GM18858 (cell line): Measurements from ENCODE around the gene EXTL1.

Experiments used
- ATAC-seq: cut with Tn5 transposase; IDR thresholded peaks from one replicate; pipeline ENCODE4 v1.9.1; 2021; ENCODE audit not compliant: unreplicated experiment

Gene EXTL1

DNA sequence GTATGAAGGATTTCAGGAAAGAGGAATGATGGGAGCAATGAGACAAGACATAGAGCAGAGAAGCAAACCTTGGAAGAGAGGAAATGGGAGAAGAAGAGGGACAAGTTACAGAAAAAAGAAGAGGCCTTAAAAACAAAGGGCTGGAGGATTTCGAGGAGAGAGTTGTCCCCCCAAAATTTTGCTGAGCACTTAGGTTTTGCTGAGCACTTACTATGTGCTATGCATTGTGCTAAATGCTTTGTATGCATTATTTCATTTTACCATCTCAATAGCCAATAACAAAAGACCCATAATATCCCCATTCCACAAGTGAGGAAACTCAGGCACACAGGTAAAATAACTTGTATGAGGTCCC lies 48.3 kb downstream of the EXTL1 start:
- no peak for ATAC-seq

DNA sequence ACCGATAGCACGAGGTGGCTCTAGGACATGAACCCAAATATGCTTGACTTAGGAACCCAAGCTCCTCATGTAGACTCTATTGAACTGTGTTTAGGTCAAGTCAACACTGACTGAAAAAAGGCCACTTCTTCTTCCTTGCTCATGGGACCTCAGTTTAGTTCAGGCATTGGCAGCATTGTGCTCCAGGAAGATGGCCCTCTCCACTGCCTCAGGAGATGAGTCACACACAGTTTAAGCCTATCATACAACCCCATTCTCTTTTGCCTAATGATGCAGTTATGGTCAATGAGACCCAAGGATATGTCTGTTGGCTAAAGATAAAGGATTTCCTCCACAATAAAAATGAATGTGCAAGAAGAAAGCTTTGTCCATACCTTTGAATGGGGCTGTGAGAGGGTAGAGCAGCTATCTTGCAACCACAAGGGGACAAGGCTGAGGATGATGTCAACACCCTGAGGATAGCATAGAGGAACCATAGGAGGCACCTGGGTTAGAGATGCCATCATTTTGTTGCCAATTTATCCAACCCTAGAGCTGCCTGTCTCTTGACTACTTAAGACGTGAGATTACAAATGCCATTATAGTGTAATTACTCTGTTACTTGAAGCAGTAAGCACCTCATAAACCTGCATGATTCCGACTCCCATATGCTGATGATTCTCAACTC lies 48.9 kb downstream of the EXTL1 start:
- no peak for ATAC-seq

DNA sequence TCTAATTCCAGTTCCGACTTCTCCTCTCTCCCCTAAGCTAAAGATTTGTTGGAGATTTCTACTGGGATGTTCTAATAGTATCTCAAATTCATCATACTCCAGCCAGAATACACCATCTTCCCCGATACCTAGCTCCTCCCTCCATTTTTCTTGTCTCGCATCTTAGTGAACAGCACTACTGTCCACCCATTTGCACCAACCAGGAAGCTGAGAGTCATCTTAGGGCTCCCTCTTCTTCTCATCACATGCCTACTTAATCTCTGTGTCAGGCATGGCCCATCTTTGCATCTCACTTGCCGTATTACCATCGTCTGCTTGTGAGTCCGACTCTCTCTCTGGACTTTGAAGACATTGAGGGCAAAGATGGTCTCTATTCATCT lies 49.4 kb downstream of the EXTL1 start:
- no peak for ATAC-seq

DNA sequence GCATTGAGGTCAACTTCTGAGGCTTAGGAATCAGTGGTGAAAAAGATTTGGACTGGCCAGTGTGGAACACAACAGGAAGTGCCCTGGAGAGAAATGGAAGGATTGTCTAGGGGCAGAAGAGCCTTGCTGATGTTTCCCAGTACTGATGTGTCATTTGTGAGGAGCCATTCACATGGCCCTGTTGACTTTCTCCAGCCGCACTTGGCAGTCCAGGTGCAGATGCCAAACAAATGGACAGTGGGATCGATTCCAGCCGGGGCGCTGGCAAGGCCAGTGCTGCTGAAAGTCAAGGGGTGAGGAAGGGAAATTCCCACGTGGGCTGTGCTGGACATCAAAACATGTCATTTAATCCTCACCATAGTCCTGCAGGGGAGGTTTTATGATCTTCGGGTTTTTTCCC lies 50.7 kb downstream of the EXTL1 start:
- no peak for ATAC-seq

DNA sequence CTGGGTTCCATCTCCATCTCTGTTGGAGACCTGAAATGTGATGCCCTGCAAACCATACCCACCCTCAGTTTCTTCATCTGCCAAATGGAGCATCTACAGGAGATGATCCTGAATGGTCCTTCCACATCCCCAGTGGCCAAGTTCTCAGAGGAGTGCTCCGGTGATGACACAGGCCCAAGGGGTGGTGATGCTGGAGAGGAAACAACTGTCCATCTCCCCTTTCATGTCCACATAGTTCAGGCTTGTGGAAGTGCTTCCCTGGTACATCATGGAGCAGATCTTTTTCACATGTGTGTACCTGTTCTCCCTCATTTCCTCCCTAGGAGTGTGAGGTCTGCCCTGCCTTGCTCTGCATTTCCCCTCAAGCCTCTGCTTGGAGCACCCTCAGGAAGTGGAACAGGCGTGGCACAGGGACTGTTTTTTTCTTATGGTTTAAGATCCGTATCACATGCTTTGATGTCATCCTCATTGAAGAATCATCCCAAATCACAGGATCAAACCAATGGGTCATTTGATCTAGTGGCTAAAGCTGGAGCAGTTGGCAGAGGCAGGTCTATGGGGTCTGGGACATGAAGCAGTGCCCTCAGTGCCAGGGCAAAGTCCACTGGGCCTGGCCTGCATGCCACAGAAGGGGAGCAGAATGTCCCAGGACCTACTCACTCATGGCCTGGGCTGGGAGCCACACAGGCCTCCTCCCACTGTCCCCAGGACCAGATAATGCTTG lies 54.0 kb downstream of the EXTL1 start:
- no peak for ATAC-seq

DNA sequence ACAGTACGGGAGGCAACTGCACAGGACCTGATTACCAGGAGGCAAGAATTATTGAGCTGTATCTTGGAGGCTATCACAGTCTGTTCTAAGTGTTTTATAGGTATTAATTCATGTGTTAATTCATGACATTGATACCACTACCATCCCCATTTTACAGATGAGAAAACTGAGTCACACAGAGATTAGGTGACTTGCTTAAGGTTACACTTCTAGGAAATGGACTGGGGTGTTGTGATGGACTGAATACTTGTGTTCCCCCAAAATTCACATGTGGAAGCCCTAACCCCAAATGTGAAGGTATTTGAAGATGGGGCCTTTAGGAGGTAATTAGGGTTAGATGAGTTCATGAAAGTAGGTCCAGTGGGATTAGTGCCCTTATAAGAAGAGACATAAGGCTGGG lies 55.9 kb downstream of the EXTL1 start:
- ATAC-seq: no peak

DNA sequence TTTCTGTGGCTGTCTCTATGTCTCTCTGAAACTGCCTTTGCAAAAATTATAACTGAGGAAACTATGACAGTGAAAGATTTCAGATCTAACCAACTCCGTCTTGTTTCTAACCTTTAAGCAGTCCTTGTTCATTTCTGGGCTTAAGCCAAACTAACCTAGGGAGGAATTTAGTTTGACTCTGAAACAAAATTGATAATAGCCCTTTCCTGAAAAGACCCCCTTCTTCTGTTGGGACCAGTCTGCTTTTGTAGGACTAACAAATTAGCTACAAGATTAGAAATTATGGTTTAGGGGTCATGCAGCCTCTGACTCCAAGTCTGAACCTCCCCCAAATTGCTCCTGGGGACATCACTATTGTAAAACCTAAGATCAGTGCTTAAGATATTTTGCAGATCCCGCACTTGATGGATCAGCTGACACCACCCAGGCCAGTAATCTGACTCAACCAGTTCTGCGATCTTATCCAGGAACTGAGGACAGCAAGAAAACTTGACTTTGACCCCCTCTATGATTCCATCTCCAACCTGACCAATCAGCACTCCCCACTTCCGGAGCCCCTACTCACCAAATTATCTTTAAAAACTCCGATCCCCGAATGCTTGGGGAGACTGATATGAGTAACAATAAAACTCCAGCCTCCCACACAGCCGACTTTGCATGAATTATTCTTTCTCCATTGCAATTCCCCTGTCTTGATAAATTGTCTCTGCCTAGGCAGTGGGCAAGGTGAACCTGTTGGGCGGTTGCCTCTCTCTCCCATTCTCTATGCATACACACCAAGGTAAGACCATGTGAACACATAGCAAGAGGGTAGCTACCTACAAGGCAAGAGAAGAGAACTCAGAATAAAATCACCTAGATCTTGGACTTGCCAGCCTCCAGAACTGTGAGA lies 57.0 kb downstream of the EXTL1 start:
- ATAC-seq: no peak

DNA sequence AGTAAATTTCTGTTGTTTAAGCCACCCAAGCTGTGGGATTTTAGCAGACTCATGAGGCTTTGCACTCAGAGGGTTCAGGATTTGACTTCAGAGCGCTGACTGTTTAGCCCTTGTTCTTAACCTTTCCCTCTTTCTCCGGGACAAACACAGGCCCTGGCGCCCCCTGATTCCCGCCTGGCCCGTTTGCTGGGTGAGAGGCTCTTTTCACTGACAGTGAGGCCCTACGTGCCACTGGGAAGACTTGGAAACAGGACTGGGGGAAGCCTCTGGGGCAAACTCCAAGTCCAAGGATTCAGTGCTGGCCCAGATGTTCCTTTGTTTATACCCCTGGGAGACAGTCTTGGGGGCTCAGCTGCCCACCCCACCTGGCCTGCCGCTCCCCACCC lies 57.6 kb downstream of the EXTL1 start:
- no peak for ATAC-seq

DNA sequence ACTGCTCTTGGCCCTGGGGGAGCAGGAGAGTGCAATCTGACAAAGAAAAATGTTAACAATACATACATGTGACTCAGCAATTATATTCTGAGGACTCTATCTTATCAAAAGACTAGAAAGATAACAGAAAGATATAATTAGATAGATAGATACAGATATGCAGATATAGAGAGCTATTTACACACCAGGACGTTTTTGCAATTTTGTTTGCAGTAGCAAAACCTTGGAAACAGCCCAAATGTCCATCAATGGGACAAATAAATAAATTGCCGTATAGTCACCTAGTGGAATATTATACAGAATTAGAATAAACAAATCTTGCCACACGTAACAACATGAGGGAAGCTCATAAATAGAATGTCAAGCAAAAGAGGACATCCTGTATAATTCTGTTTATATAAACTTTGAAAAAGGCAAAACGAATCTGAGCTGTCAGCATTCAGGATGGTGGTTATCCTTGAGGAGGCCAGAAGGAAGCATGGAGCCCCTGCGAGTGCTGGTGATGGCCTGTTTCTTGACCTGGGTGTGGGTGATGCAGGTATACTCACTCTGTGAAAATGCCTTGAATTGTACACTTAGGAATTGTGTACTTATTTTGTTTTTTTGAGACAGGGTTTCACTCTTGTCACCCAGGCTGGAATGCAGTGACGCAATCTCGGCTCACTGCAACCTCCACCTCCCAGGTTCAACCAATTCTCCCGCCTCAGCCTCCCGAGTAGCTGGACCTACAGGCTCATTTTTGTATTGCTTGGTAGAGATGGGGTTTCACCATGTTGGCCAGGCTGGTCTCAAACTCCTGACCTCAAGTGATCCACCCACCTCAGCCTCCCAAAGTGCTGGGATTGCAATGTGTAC lies 58.6 kb downstream of the EXTL1 start:
- no peak for ATAC-seq

DNA sequence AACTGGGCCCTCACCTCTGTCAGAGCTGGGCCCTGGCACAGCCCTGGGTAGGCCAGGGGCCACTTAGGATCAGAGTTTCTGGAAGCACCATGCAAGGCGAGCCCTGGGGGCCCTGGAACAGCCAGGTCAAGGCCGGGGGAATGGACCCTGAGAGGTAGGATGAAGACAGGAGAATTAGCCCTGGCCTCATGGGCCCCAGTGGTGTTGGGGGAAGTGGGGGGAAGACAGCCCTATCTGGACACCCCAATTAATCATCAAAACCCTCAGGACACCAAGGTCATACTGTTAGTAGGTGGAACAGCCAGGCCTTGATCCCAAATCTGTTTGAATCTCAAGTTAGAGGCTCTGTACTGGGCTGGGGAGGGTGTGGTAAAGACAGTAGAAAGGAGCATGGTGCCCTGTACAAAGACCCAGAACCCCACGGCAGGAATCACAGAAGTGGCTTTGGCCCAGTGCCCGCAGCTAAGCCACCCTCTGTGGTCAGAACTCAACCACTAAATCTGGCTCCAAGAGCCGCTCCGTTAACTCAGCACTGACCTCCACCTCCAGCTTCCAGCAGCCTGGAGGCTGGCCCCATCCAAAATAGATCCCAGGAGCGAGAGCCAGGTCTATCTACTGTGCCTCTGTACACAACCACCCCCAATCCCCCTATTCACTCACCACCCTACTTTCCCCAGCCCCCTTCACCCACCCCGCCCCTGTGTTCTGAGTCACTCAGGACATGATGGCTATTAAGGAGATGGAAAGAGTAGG lies 59.9 kb downstream of the EXTL1 start:
- ATAC-seq: no peak

DNA sequence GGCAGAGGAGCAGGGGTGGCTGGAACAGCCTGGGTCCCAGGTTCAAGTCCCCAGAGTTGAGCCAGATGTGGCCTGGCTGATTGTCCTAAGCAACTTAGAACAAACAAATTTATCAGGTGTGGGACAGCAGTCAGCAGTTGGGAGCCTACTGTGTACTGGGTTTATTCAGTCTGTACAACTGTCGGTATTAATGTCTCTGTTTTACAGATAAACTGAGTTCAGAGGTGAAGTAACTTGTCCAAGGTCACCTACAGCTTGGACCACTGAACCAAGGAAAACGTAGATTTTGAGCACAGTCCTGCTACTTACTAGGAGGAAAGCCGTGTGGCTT lies 60.4 kb downstream of the EXTL1 start:
- no peak for ATAC-seq

DNA sequence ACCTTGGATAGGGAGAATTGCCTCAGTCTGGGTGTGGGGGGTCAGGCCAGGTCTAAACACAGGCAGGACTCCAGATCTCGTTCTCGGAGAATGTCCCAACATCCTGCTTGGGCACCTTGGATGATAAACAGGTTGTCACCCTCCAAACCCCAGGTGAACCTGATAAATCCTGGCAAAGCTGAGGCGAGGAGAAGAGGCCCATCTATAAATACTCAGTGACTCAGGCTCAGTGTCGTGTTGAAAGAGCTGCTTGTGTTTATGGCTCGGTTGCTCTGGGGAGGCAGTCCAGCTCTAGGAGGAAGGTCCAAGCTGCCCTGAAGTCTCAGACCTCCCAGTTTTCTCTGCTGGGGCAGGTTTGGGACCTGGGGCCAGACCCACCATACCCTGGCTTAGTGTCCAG lies 61.6 kb downstream of the EXTL1 start:
- ATAC-seq: no peak

DNA sequence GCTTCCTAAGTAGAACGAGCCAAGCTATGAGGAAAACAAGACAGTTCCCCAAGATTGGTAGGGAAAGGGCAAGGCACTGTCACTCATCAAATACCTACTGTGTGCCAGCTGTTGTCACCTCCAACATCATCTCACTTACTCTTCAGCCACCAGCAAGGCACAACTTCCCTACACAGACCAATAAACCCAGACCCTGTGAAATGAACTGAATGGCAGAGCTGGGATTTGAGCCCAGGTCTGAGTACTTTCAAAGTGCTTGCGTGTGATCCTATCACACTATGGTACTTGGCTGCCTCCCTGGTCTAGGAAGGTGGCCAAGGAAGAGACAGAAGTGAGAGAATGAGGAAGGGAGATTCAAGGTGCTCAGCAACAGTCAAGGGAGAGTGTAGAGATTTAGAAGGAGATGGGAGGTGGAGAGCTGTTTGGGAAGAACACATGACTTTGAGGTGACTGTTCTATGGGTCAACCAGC lies 62.6 kb downstream of the EXTL1 start:
- ATAC-seq: no peak

DNA sequence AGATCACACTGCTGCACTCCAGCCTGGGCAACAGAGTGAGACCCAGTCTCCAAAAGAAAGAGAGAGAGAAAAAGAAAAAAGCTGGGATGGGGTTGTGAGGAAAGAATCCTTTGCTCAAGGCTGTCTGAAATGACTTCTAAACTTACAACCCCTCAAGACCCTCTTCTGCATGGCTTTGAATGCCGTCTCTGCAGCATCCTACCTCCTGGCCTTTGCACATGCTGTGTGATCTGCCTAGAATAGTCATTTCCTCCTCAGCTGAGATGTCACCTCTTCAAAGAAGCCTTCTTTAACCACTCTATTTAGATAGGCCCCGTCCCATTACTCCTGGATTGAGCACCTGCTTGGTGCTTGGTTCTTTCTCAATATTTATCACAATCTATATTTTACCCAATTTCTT lies 63.3 kb downstream of the EXTL1 start:
- ATAC-seq: no peak
